Measurements from ENCODE around the gene ALG10. TPM values are rescaled to one million over a fixed set of nuclear protein-coding genes. Genes with fewer than 3 reads are reported as not detected.

ALG10 gene
- total and polyA plus RNA-seq, 2 of the 4 experiments (the other 2 are of a cell fraction): 2.7 to 9.7 TPM

DNA sequence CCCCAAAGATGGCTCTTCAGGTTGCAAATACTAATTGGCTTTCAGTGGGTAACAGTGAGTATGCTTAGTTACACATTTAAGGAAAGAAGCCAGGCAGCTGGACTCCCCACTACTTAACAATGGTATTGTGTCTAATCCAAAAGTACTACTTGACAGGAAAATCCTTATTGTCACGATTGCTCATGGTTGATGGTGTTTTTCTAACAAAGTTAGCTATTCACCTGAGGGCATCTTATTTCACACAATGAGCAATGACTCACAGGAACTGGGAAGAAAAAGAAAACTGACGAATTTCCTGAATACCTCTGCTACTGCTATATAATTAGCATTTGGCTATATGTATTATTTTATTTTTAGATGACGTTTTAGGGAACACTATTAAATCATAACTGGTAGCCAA is 33.4 kb upstream of the ALG10 start:
- Histone ChIP-seq H3K4ac (ENCODE audit: low read depth, low read length) (no peak overlapping the region), H3K4me3 (ENCODE audit: insufficient read depth, low read depth, low read length) (no peak overlapping the region), H2BK5ac (ENCODE audit: low read depth, low read length, poor library complexity, severe bottlenecking) (no peak overlapping the region), H2BK120ac (ENCODE audit: low read depth, low read length) (no peak overlapping the region), H3K27ac (ENCODE audit: insufficient read depth, low read length) (no peak overlapping the region), H4K8ac (ENCODE audit: low read depth in 2 of 2, low read length in 2 of 2) (no peak overlapping the region), H3K23ac (ENCODE audit: low read depth, low read length) (no peak overlapping the region), H3K4me1 (ENCODE audit: control insufficient read depth, insufficient read depth, low read length) (no peaks in the 10 kb centered on the region), H3K56ac (ENCODE audit: extremely low read depth, insufficient read depth, low read length) (no peak overlapping the region), H3K4me2 (ENCODE audit: low read depth, low read length) (no peak overlapping the region), H3K9me1 (ENCODE audit: insufficient read depth, low read length) (no peaks in the 10 kb centered on the region), H3K9ac (ENCODE audit: low read depth, low read length) (no peak overlapping the region), H3K27me3 (ENCODE audit: control insufficient read depth, insufficient read depth, low read length) (no peaks in the 10 kb centered on the region), H2BK15ac (ENCODE audit: low read depth, low read length) (no peak overlapping the region), H3K79me1 (ENCODE audit: low read depth in 1 of 2, low read length in 2 of 2) (no peaks in the 10 kb centered on the region), H4K20me1 (ENCODE audit: insufficient read depth, low read length) (no peaks in the 10 kb centered on the region), H3K18ac (ENCODE audit: low read depth, low read length) (no peak overlapping the region), H2AK5ac (ENCODE audit: low read depth, low read length) (no peak overlapping the region), H2BK20ac (ENCODE audit: low read depth, low read length) (no peak overlapping the region), H4K91ac (ENCODE audit: insufficient read depth, low read depth, low read length) (no peak overlapping the region), H2AK9ac (replicated peaks; ENCODE audit: low read depth, low read length, poor library complexity) (no peak overlapping the region), H3K14ac (replicated peaks; ENCODE audit: low read depth, low read length) (no peak overlapping the region), H3K36me3 (ENCODE audit: control insufficient read depth, insufficient read depth, low read length) (no peaks in the 10 kb centered on the region), H3K9me3 (ENCODE audit: control insufficient read depth, insufficient read depth, low read length) (no peaks in the 10 kb centered on the region), H2AFZ (replicated peaks; ENCODE audit: low read length, poor library complexity) (no peak overlapping the region), H4K5ac (ENCODE audit: low read depth, low read length) (no peak overlapping the region)
- no CpG with 5 or more reads among the region's 3 CpGs for WGBS, 2 experiments (ENCODE audit: extremely low coverage in 2 of 2, insufficient read length in 1 of 2)
- dilution Hi-C loops (cut with HindIII; ENCODE audit: low sequenced_read_pairs, unreplicated experiment) (no loop called here), intact Hi-C loops (cut with micrococcal nuclease) (no loop called here), in situ Hi-C loops (cut with MboI; ENCODE audit: low sequenced_read_pairs) (loop anchor here (25.0 kb wide), 1 partner anchor 152 kb away; no protein-coding TSS in a partner anchor)
- ChIA-PET POLR2A (ENCODE audit: unreplicated experiment) (no interaction called here), CTCF (no interaction called here)
- TF ChIP-seq RFX5 (IDR thresholded peaks at IDR 0.05; ENCODE audit: low read depth, low read length) (no peak), MXI1 (IDR thresholded peaks at IDR 0.05; ENCODE audit: borderline replicate concordance, low read depth, low read length) (no peak), MAZ (IDR thresholded peaks at IDR 0.05; ENCODE audit: borderline replicate concordance, low read depth, low read length) (no peak), RAD21 (IDR thresholded peaks at IDR 0.05; ENCODE audit: low read length) (no peak), CHD1 (IDR thresholded peaks at IDR 0.05; ENCODE audit: low read depth, low read length) (no peak), RCOR1 (IDR thresholded peaks at IDR 0.05; ENCODE audit: insufficient replicate concordance, low read length) (no peak)
- TF ChIP-seq, protein P1, sequence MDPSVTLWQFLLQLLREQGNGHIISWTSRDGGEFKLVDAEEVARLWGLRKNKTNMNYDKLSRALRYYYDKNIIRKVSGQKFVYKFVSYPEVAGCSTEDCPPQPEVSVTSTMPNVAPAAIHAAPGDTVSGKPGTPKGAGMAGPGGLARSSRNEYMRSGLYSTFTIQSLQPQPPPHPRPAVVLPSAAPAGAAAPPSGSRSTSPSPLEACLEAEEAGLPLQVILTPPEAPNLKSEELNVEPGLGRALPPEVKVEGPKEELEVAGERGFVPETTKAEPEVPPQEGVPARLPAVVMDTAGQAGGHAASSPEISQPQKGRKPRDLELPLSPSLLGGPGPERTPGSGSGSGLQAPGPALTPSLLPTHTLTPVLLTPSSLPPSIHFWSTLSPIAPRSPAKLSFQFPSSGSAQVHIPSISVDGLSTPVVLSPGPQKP (IDR thresholded peaks at IDR 0.05; ENCODE audit: borderline replicate concordance, low read depth, low read length): no peak
- TF ChIP-seq, protein P2, sequence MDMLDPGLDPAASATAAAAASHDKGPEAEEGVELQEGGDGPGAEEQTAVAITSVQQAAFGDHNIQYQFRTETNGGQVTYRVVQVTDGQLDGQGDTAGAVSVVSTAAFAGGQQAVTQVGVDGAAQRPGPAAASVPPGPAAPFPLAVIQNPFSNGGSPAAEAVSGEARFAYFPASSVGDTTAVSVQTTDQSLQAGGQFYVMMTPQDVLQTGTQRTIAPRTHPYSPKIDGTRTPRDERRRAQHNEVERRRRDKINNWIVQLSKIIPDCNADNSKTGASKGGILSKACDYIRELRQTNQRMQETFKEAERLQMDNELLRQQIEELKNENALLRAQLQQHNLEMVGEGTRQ (IDR thresholded peaks at IDR 0.05; ENCODE audit: low read depth, low read length): no peak
- no TSS peak for BruUV-seq (replicated peaks)
- DNase-seq (no peak), ATAC-seq (ENCODE audit: low read depth) (no peak)
